ENCODE measurements around the gene HMG20A.

HMG20A gene

GRCh38 chr15:77531191-77532000, 110.7 kb downstream of the HMG20A start:
- Histone ChIP-seq H3K4me1 (ENCODE audit: insufficient read depth, low read length, poor library complexity, severe bottlenecking) (no peaks in the 10 kb centered on the region), H3K9me3 (ENCODE audit: insufficient read depth, low read depth, low read length) (no peaks in the 10 kb centered on the region), H3K9ac (ENCODE audit: low read depth, low read length, poor library complexity, severe bottlenecking) (no peak overlapping the region), H3F3A (ENCODE audit: low read depth) (no peaks in the 10 kb centered on the region), H3K4me3 (ENCODE audit: low read length, poor library complexity, severe bottlenecking) (no peak overlapping the region), H3K36me3 (ENCODE audit: insufficient read depth, low read length) (no peaks in the 10 kb centered on the region), H3K79me2 (ENCODE audit: insufficient read depth, low read length) (no peaks in the 10 kb centered on the region), H3K9me2 (replicated peaks; ENCODE audit: low read depth, low read length) (no peaks in the 10 kb centered on the region), H2AFZ (ENCODE audit: low read length) (no peak overlapping the region), H4K20me1 (ENCODE audit: insufficient read depth, low read length, poor library complexity, severe bottlenecking) (no peaks in the 10 kb centered on the region), H3K27me3 (ENCODE audit: insufficient read depth, low read length, poor library complexity, severe bottlenecking) (no peaks in the 10 kb centered on the region), H3K4me2 (ENCODE audit: low read depth, low read length, poor library complexity, severe bottlenecking) (no peak overlapping the region)
- TF ChIP-seq EZH2phosphoT487 (IDR thresholded peaks at IDR 0.05; ENCODE audit: borderline replicate concordance) (no peak), CTCF (conservative IDR thresholded peaks at IDR 0.05; ENCODE audit: low read length) (no peak)

GRCh38 chr15:77532067-77532710, 111.5 kb downstream of the HMG20A start:
- Histone ChIP-seq H3K79me2 (ENCODE audit: insufficient read depth, low read length) (no peaks in the 10 kb centered on the region), H3K36me3 (ENCODE audit: insufficient read depth, low read length) (no peaks in the 10 kb centered on the region), H3F3A (ENCODE audit: low read depth) (no peaks in the 10 kb centered on the region), H3K4me1 (ENCODE audit: insufficient read depth, low read length, poor library complexity, severe bottlenecking) (no peaks in the 10 kb centered on the region), H3K9me3 (ENCODE audit: insufficient read depth, low read depth, low read length) (no peaks in the 10 kb centered on the region), H4K20me1 (ENCODE audit: insufficient read depth, low read length, poor library complexity, severe bottlenecking) (no peaks in the 10 kb centered on the region), H2AFZ (ENCODE audit: low read length) (no peak overlapping the region), H3K9ac (ENCODE audit: low read depth, low read length, poor library complexity, severe bottlenecking) (no peak overlapping the region), H3K9me2 (replicated peaks; ENCODE audit: low read depth, low read length) (no peaks in the 10 kb centered on the region), H3K4me2 (ENCODE audit: low read depth, low read length, poor library complexity, severe bottlenecking) (no peak overlapping the region), H3K4me3 (ENCODE audit: low read length, poor library complexity, severe bottlenecking) (no peak overlapping the region), H3K27me3 (ENCODE audit: insufficient read depth, low read length, poor library complexity, severe bottlenecking) (no peaks in the 10 kb centered on the region)
- TF ChIP-seq EZH2phosphoT487 (IDR thresholded peaks at IDR 0.05; ENCODE audit: borderline replicate concordance) (no peak), CTCF (conservative IDR thresholded peaks at IDR 0.05; ENCODE audit: low read length) (no peak)

- no peaks in the 10 kb centered on the region for H4K20me1 ChIP-seq (ENCODE audit: insufficient read depth, low read length, poor library complexity, severe bottlenecking)
- no peaks in the 10 kb centered on the region for H3K27me3 ChIP-seq (ENCODE audit: insufficient read depth, low read length, poor library complexity, severe bottlenecking)
- H3K4me2 ChIP-seq (ENCODE audit: low read depth, low read length, poor library complexity, severe bottlenecking) = no peak overlapping the region
- H3K9ac ChIP-seq (ENCODE audit: low read depth, low read length, poor library complexity, severe bottlenecking) = no peak overlapping the region
- no peaks in the 10 kb centered on the region for H3K4me1 ChIP-seq (ENCODE audit: insufficient read depth, low read length, poor library complexity, severe bottlenecking)
- TF ChIP-seq EZH2phosphoT487 (IDR thresholded peaks at IDR 0.05; ENCODE audit: borderline replicate concordance) = no peak
- TF ChIP-seq CTCF (conservative IDR thresholded peaks at IDR 0.05; ENCODE audit: low read length) = no peak
- no peaks in the 10 kb centered on the region for H3F3A ChIP-seq (ENCODE audit: low read depth)
- H2AFZ ChIP-seq (ENCODE audit: low read length) = no peak overlapping the region
- no peaks in the 10 kb centered on the region for H3K9me2 ChIP-seq (replicated peaks; ENCODE audit: low read depth, low read length)
- no peaks in the 10 kb centered on the region for H3K9me3 ChIP-seq (ENCODE audit: insufficient read depth, low read depth, low read length)
- no peak overlapping the region for H3K4me3 ChIP-seq (ENCODE audit: low read length, poor library complexity, severe bottlenecking)
- no peaks in the 10 kb centered on the region for H3K36me3 ChIP-seq (ENCODE audit: insufficient read depth, low read length)
- H3K79me2 ChIP-seq (ENCODE audit: insufficient read depth, low read length) = no peaks in the 10 kb centered on the region
These were observed 112.2 kb downstream of the HMG20A start for GRCh38 chr15:77532846-77533245.
